Tibial nerve (tissue), 4 donors: Measurements from ENCODE around the gene PROM1.

Source experiments
- CTCF ChIP-seq, 5 experiments: fragments of 200-600 bp in 3 of 5; fragments of 450-650 bp in 2 of 5; sonication (generic) in 3 of 5; IDR thresholded peaks; one replicate each; pipeline ENCODE4 v1.5.1; 2016 to 2019; ENCODE audit warnings: antibody characterized with exemption in 5 of 5, mild to moderate bottlenecking in 3 of 5, moderate library complexity in 2 of 5
- EP300 ChIP-seq, 2 donors: sonication (generic); formaldehyde crosslinking; IDR thresholded peaks; one replicate each; pipeline ENCODE4 v1.6.1; 2017; ENCODE audit warnings: antibody characterized with exemption in 2 of 2, mild to moderate bottlenecking in 1 of 2
- POLR2A ChIP-seq, 2 donors: fragments of 450-650 bp; IDR thresholded peaks; one replicate each; pipeline ENCODE4 v1.6.1; 2017; ENCODE audit warnings: antibody characterized with exemption in 2 of 2, mild to moderate bottlenecking in 2 of 2, moderate library complexity in 2 of 2

GRCh38 chr4:16114546-16114945 is 30.7 kb upstream of the PROM1 start:
- TF ChIP-seq CTCF (IDR thresholded peaks at IDR 0.05) (no peak), POLR2A (IDR thresholded peaks at IDR 0.05) (no peak), EP300 (IDR thresholded peaks at IDR 0.05) (no peak)
